Measurements from ENCODE around the gene BST2.

BST2 gene

GRCh38 chr19:17419621-17420474 is 14.4 kb upstream of the BST2 start, which contains the start of gene MVB12A:
TSS of gene MVB12A (plus strand) at chr19:17420047. CDS start at chr19:17420136, 89 bp downstream.
- in situ Hi-C loops (cut with MboI; ENCODE audit: low sequenced_read_pairs), result no loop called here

GRCh38 chr19:17419154-17419620 is 13.8 kb upstream of the BST2 start:
- in situ Hi-C loops (cut with MboI; ENCODE audit: low sequenced_read_pairs), result no loop called here

GRCh38 chr19:17418710-17419109 is 13.3 kb upstream of the BST2 start:
- in situ Hi-C loops (cut with MboI; ENCODE audit: low sequenced_read_pairs), result no loop called here

- in situ Hi-C loops (cut with MboI; ENCODE audit: low sequenced_read_pairs), result no loop called here
Observed at GRCh38 chr19:17415121-17415520, 9.7 kb upstream of the BST2 start.

GRCh38 chr19:17414097-17414496 is 8.7 kb upstream of the BST2 start:
- in situ Hi-C loops (cut with MboI; ENCODE audit: low sequenced_read_pairs), result no loop called here

- in situ Hi-C loops (cut with MboI; ENCODE audit: low sequenced_read_pairs), result no loop called here
Observed at GRCh38 chr19:17411801-17412200, 6.4 kb upstream of the BST2 start.

GRCh38 chr19:17409990-17410389 is 4.6 kb upstream of the BST2 start:
- in situ Hi-C loops (cut with MboI; ENCODE audit: low sequenced_read_pairs), result no loop called here

GRCh38 chr19:17406887-17407196 is 1.4 kb upstream of the BST2 start:
- in situ Hi-C loops (cut with MboI; ENCODE audit: low sequenced_read_pairs), result no loop called here

- in situ Hi-C loops (cut with MboI; ENCODE audit: low sequenced_read_pairs), result no loop called here
Observed at GRCh38 chr19:17406046-17406886, 836 bp upstream of the BST2 start.

- in situ Hi-C loops (cut with MboI; ENCODE audit: low sequenced_read_pairs), result no loop called here
Observed at GRCh38 chr19:17404621-17405249, 695 bp downstream of the BST2 start.

GRCh38 chr19:17404015-17404414 is 1.4 kb downstream of the BST2 start:
- in situ Hi-C loops (cut with MboI; ENCODE audit: low sequenced_read_pairs), result no loop called here

GRCh38 chr19:17402982-17403855 is 2.2 kb downstream of the BST2 start:
- in situ Hi-C loops (cut with MboI; ENCODE audit: low sequenced_read_pairs), result no loop called here

- in situ Hi-C loops (cut with MboI; ENCODE audit: low sequenced_read_pairs), result no loop called here
Observed at GRCh38 chr19:17401628-17402027, 3.8 kb downstream of the BST2 start.

GRCh38 chr19:17398902-17399527 is 6.4 kb downstream of the BST2 start:
- in situ Hi-C loops (cut with MboI; ENCODE audit: low sequenced_read_pairs), result loop anchor here (5.0 kb wide), 1 partner anchor 68 kb away; no protein-coding TSS in a partner anchor

- in situ Hi-C loops (cut with MboI; ENCODE audit: low sequenced_read_pairs), result loop anchor here (5.0 kb wide), 1 partner anchor 72 kb away; no protein-coding TSS in a partner anchor
Observed at GRCh38 chr19:17394891-17395415, 10.5 kb downstream of the BST2 start.

- in situ Hi-C loops (cut with MboI; ENCODE audit: low sequenced_read_pairs), result no loop called here
Observed at GRCh38 chr19:17393914-17394313, 11.5 kb downstream of the BST2 start, which contains the start of gene CCDC194. TSS of gene CCDC194 (minus strand) at chr19:17394196. CDS start at chr19:17394158, 38 bp downstream.

GRCh38 chr19:17393002-17393401 is 12.4 kb downstream of the BST2 start:
- in situ Hi-C loops (cut with MboI; ENCODE audit: low sequenced_read_pairs), result no loop called here

- in situ Hi-C loops (cut with MboI; ENCODE audit: low sequenced_read_pairs), result no loop called here
Observed at GRCh38 chr19:17391371-17392151, 13.9 kb downstream of the BST2 start.
